H9 (cell line): ENCODE results near the gene RAB40B. TPM values are rescaled to one million over a fixed set of nuclear protein-coding genes. Genes with fewer than 3 reads are reported as not detected.

Experiments
- DNase-seq: peaks from one replicate; pipeline ENCODE4 v3.0.0-alpha.2; 2017
- H2AFZ ChIP-seq: one replicate; pipeline ENCODE4 v1.6.1; 2013; ENCODE audit warnings: mild to moderate bottlenecking, low read length, control low read depth, moderate library complexity
- H2AK5ac ChIP-seq: 2 replicates; pipeline ENCODE4 v1.6.1; 2013; ENCODE audit warnings: low read length, control low read depth, mixed read lengths; ENCODE audit not compliant: insufficient read length
- H2BK120ac ChIP-seq: one replicate; pipeline ENCODE4 v1.6.1; 2013; ENCODE audit warnings: low read depth, mild to moderate bottlenecking, low read length, control low read depth, inconsistent platforms; ENCODE audit not compliant: poor library complexity, severe bottlenecking
- H2BK12ac ChIP-seq: 2 replicates; pipeline ENCODE4 v1.6.1; 2013; ENCODE audit warnings: low read length, control low read depth, mixed read lengths, low read depth; ENCODE audit not compliant: insufficient read length
- H2BK15ac ChIP-seq: 2 replicates; pipeline ENCODE4 v1.6.1; 2013; ENCODE audit warnings: low read depth, low read length, control low read depth
- H2BK20ac ChIP-seq: one replicate; pipeline ENCODE4 v1.6.1; 2013; ENCODE audit warnings: low read depth, mild to moderate bottlenecking, low read length, control low read depth, inconsistent platforms; ENCODE audit not compliant: poor library complexity, severe bottlenecking
- H2BK5ac ChIP-seq: 2 replicates; pipeline ENCODE4 v1.6.1; 2013; ENCODE audit warnings: low read length, control low read depth, mixed read lengths; ENCODE audit not compliant: insufficient read length
- H3K14ac ChIP-seq: 2 replicates; pipeline ENCODE4 v1.6.1; 2013; ENCODE audit warnings: low read length, control low read depth; ENCODE audit not compliant: insufficient read depth
- H3K18ac ChIP-seq: 2 replicates; pipeline ENCODE4 v1.6.1; 2013; ENCODE audit warnings: low read depth, mild to moderate bottlenecking, mixed read lengths, low read length, control low read depth; ENCODE audit not compliant: insufficient read length
- H3K23ac ChIP-seq: 2 replicates; pipeline ENCODE4 v1.6.1; 2013; ENCODE audit warnings: low read length, control low read depth, mixed read lengths, low read depth; ENCODE audit not compliant: insufficient read length
- H3K23me2 ChIP-seq: 2 replicates; pipeline ENCODE4 v1.6.1; 2013; ENCODE audit warnings: low read depth, mild to moderate bottlenecking, mixed read lengths, low read length, control low read depth; ENCODE audit not compliant: insufficient read length, poor library complexity, severe bottlenecking
- H3K27ac ChIP-seq: 2 replicates; pipeline ENCODE4 v1.5.1; 2013; ENCODE audit warnings: low read length, control low read depth, mixed read lengths, low read depth; ENCODE audit not compliant: insufficient read length
- H3K27me3 ChIP-seq: 2 replicates; pipeline ENCODE4 v1.6.1; 2013; ENCODE audit warnings: low read length, control low read depth, inconsistent platforms; ENCODE audit not compliant: insufficient read depth
- H3K4ac ChIP-seq: 2 replicates; pipeline ENCODE4 v1.6.1; 2013; ENCODE audit warnings: low read depth, mild to moderate bottlenecking, control low read depth, inconsistent platforms, low read length, moderate library complexity
- H3K4me1 ChIP-seq: 2 replicates; pipeline ENCODE4 v1.6.1; 2013; ENCODE audit warnings: low read length, control low read depth, inconsistent platforms; ENCODE audit not compliant: insufficient read depth
- H3K4me2 ChIP-seq: 2 replicates; pipeline ENCODE4 v1.6.1; 2013; ENCODE audit warnings: low read length, control low read depth, mixed read lengths; ENCODE audit not compliant: insufficient read length, insufficient read depth
- H3K56ac ChIP-seq: 2 replicates; pipeline ENCODE4 v1.6.1; 2013; ENCODE audit warnings: low read depth, mild to moderate bottlenecking, mixed read lengths, low read length, control low read depth; ENCODE audit not compliant: insufficient read length
- H3K79me1 ChIP-seq: 2 replicates; pipeline ENCODE4 v1.6.1; 2013; ENCODE audit warnings: low read depth, mild to moderate bottlenecking, moderate library complexity, low read length, control low read depth, inconsistent platforms; ENCODE audit not compliant: insufficient read depth, poor library complexity, severe bottlenecking
- H3K79me2 ChIP-seq: 2 replicates; pipeline ENCODE4 v1.6.1; 2013; ENCODE audit warnings: low read length, control low read depth, inconsistent platforms; ENCODE audit not compliant: insufficient read depth
- H3K9ac ChIP-seq: 2 replicates; pipeline ENCODE4 v1.6.1; 2013; ENCODE audit warnings: low read length, control low read depth, mixed read lengths; ENCODE audit not compliant: insufficient read length; ENCODE audit errors: extremely low read depth
- H3K9me3 ChIP-seq: one replicate; pipeline ENCODE4 v1.6.1; 2013; ENCODE audit warnings: low read depth, low read length, inconsistent platforms; ENCODE audit not compliant: control insufficient read depth
- H3T11ph ChIP-seq: one replicate; pipeline ENCODE4 v1.6.1; 2013; ENCODE audit warnings: mild to moderate bottlenecking, low read length, control low read depth, inconsistent platforms
- H4K20me1 ChIP-seq: one replicate; pipeline ENCODE4 v1.6.1; 2013; ENCODE audit not compliant: control insufficient read depth, insufficient read length, insufficient read depth
- H4K5ac ChIP-seq: 2 replicates; pipeline ENCODE4 v1.6.1; 2013; ENCODE audit warnings: low read depth, mild to moderate bottlenecking, mixed read lengths, low read length, control low read depth; ENCODE audit not compliant: insufficient read length
- H4K8ac ChIP-seq: replicated peaks from 2 replicates; pipeline ENCODE4 v1.6.1; 2013; ENCODE audit warnings: low read length, control low read depth, mixed read lengths, low read depth; ENCODE audit not compliant: insufficient read length
- H4K91ac ChIP-seq: 2 replicates; pipeline ENCODE4 v1.6.1; 2013; ENCODE audit warnings: low read depth, mild to moderate bottlenecking, moderate library complexity, mixed read lengths, low read length, control low read depth; ENCODE audit not compliant: insufficient read length
- H3K27ac Mint-ChIP-seq, 3 experiments: 2 replicates in 2 of 3; 3 replicates in 1 of 3; pipeline ENCODE4 v1.8.0; 2020 to 2021; ENCODE audit warnings: mixed read lengths in 3 of 3, mild to moderate bottlenecking in 1 of 3, moderate library complexity in 1 of 3
- H3K27me3 Mint-ChIP-seq: 2 replicates; pipeline ENCODE4 v1.8.0; 2021; ENCODE audit warnings: low read depth, mild to moderate bottlenecking, moderate library complexity, mixed read lengths
- H3K36me3 Mint-ChIP-seq, 3 experiments: 2 replicates in 2 of 3; 3 replicates in 1 of 3; pipeline ENCODE4 v1.8.0; 2020 to 2021; ENCODE audit warnings: low read depth in 3 of 3, mixed read lengths in 3 of 3; ENCODE audit not compliant: insufficient read depth in 1 of 3
- H3K4me1 Mint-ChIP-seq, 2 experiments: 2 replicates each; pipeline ENCODE4 v1.8.0; 2020; ENCODE audit warnings: mixed read lengths in 2 of 2
- H3K4me3 Mint-ChIP-seq, 2 experiments: 2 replicates in 1 of 2; 3 replicates in 1 of 2; pipeline ENCODE4 v1.8.0; 2020 to 2021; ENCODE audit warnings: mild to moderate bottlenecking in 2 of 2, mixed read lengths in 2 of 2, moderate library complexity in 1 of 2
- H3K9me3 Mint-ChIP-seq, 2 experiments: 2 replicates in 1 of 2; 3 replicates in 1 of 2; pipeline ENCODE4 v1.8.0; 2020; ENCODE audit warnings: mild to moderate bottlenecking in 2 of 2, mixed read lengths in 2 of 2, moderate library complexity in 1 of 2
- CTCF ChIP-seq: fragments of 200-600 bp; sonication (generic); conservative IDR thresholded peaks from 3 replicates; pipeline ENCODE4 v1.8.0; 2021; ENCODE audit warnings: antibody characterized with exemption, mild to moderate bottlenecking
- WGBS: extraction: QIAGEN DNeasy Blood & Tissue Kit; methylation state at CpG from one replicate; pipeline ENCODE4 v1.1.7; 2013; ENCODE audit warnings: missing lambda C conversion rate, low lambda C conversion rate, mixed read lengths; ENCODE audit not compliant: insufficient read length; ENCODE audit errors: extremely low coverage; 5-methylcytosine and 5-hydroxymethylcytosine counted together
- total RNA-seq: library from RNA; stranded (reverse); gene quantifications from 2 replicates; pipeline ENCODE4 v1.2.1, GENCODE V29; 2021

RAB40B gene
- total RNA-seq, 1 experiment from 2014 or later = 3.5 TPM

GRCh38 chr17:82703036-82703745, 4.7 kb upstream of the RAB40B start:
- Mint-ChIP-seq H3K27ac (no peak overlapping the region), H3K27me3 (peaks cover 20% of the 10 kb centered on the region), H3K4me1 (peaks cover 2% of the 10 kb centered on the region in 2 experiments; a peak in 2 of 4 replicates), H3K9me3 (no peaks in the 10 kb centered on the region; a peak in 1 of 5 replicates), H3K4me3 (no peak overlapping the region), H3K36me3 (no peaks in the 10 kb centered on the region)
- H3T11ph ChIP-seq = no peak overlapping the region
- no peaks in the 10 kb centered on the region; the same call in 1 of the 2 replicates for H3K27me3 ChIP-seq
- H3K79me2 ChIP-seq = no peaks in the 10 kb centered on the region
- H4K5ac ChIP-seq = no peak overlapping the region
- H2BK12ac ChIP-seq = no peak overlapping the region
- no peak overlapping the region for H2BK15ac ChIP-seq
- H3K9ac ChIP-seq = no peak overlapping the region
- H3K18ac ChIP-seq = no peak overlapping the region
- no peak overlapping the region for H3K14ac ChIP-seq
- no peaks in the 10 kb centered on the region for H3K9me3 ChIP-seq
- H2BK120ac ChIP-seq = no peak overlapping the region
- no peaks in the 10 kb centered on the region for H3K4me1 ChIP-seq
- no peak for DNase-seq
- H4K8ac ChIP-seq = no peak overlapping the region
- H4K20me1 ChIP-seq = no peaks in the 10 kb centered on the region
- H3K23ac ChIP-seq = no peak overlapping the region
- H3K4ac ChIP-seq = no peak overlapping the region
- no peaks in the 10 kb centered on the region for H3K23me2 ChIP-seq
- H2AFZ ChIP-seq = no peak overlapping the region
- no peak overlapping the region for H2AK5ac ChIP-seq
- no peak overlapping the region for H3K4me2 ChIP-seq
- no peaks in the 10 kb centered on the region for H3K79me1 ChIP-seq
- H4K91ac ChIP-seq = no peak overlapping the region
- no peak for TF ChIP-seq CTCF
- no peak overlapping the region for H2BK20ac ChIP-seq
- H2BK5ac ChIP-seq = no peak overlapping the region
- H3K27ac ChIP-seq = no peak overlapping the region
- H3K56ac ChIP-seq = no peak overlapping the region
- WGBS = no CpG with 5 or more reads among the region's 26 CpGs
